CD4-positive, alpha-beta T cell treated with Interferon alpha-2 for 1 hour (primary cell): ENCODE results near the gene SKI.

Experiments used
- DNase-seq, 2 donors: peaks; one replicate each; pipeline ENCODE4 v3.0.0-alpha.2; 2020 to 2022

SKI gene

GRCh38 chr1:2194898-2195673 lies 33.0 kb upstream of the SKI start:
- DNase-seq: peak; percentile 88 to 91

- no peak for DNase-seq
Observed at GRCh38 chr1:2195785-2196184, 32.3 kb upstream of the SKI start.

- DNase-seq: no peak
Observed at GRCh38 chr1:2196901-2197638, 31.0 kb upstream of the SKI start.

- DNase-seq: no peak
Observed at GRCh38 chr1:2197707-2198165, 30.4 kb upstream of the SKI start.

GRCh38 chr1:2198571-2198970 lies 29.5 kb upstream of the SKI start:
- DNase-seq: no peak

- peak; percentile 90 to 92 for DNase-seq
Observed at GRCh38 chr1:2199042-2199810, 28.9 kb upstream of the SKI start.

GRCh38 chr1:2200308-2200943 lies 27.7 kb upstream of the SKI start:
- no peak for DNase-seq

- DNase-seq: no peak
Observed at GRCh38 chr1:2201062-2201461, 27.1 kb upstream of the SKI start.

- DNase-seq: no peak
Observed at GRCh38 chr1:2202008-2202575, 26.0 kb upstream of the SKI start.

- DNase-seq: no peak
Observed at GRCh38 chr1:2202843-2203601, 25.1 kb upstream of the SKI start.

- no peak for DNase-seq
Observed at GRCh38 chr1:2203671-2204414, 24.3 kb upstream of the SKI start.

GRCh38 chr1:2204415-2205190 lies 23.5 kb upstream of the SKI start:
- no peak for DNase-seq

- DNase-seq: peak; percentile 94 to 95
Observed at GRCh38 chr1:2205191-2205952, 22.7 kb upstream of the SKI start.

GRCh38 chr1:2206813-2207487 lies 21.2 kb upstream of the SKI start:
- DNase-seq: no peak

GRCh38 chr1:2208309-2209239 lies 19.5 kb upstream of the SKI start:
- DNase-seq: no peak

GRCh38 chr1:2209400-2210083 lies 18.6 kb upstream of the SKI start:
- no peak for DNase-seq

- no peak for DNase-seq
Observed at GRCh38 chr1:2210084-2210653, 17.9 kb upstream of the SKI start.
